K562 (cell line): ENCODE data around the gene UBR3. TPM values are rescaled to one million over a fixed set of nuclear protein-coding genes. Genes with fewer than 3 reads are reported as not detected.

Experiments used
- AFF1 ChIP-seq, 2 experiments: fragments of 450-650 bp; IDR thresholded peaks; 2 replicates each; pipeline ENCODE4 v1.6.1; 2018; ENCODE audit warnings: mild to moderate bottlenecking in 2 of 2, low read depth in 1 of 2; ENCODE audit not compliant: partially characterized antibody in 2 of 2
- BCLAF1 ChIP-seq, 2 experiments: fragments of 450-650 bp in 1 of 2; IDR thresholded peaks; 2 replicates each; pipeline ENCODE4 v1.6.1; 2011 to 2017; ENCODE audit warnings: low read depth in 2 of 2, antibody characterized with exemption in 1 of 2, borderline replicate concordance in 1 of 2, low read length in 1 of 2, mild to moderate bottlenecking in 1 of 2, mixed read lengths in 1 of 2; ENCODE audit not compliant: control insufficient read depth in 1 of 2
- BRCA1 ChIP-seq, 2 experiments: fragments of 450-650 bp in 1 of 2; sonication (generic) in 1 of 2; formaldehyde crosslinking in 1 of 2; IDR thresholded peaks; 2 replicates each; pipeline versions ENCODE4 v1.5.0 to v1.6.1; 2017 to 2020; ENCODE audit warnings: mild to moderate bottlenecking in 1 of 2, missing genetic modification reagents in 1 of 2
- CBX8 ChIP-seq: fragments of 200-600 bp; sonication (generic); IDR thresholded peaks from 2 replicates; pipeline ENCODE4 v1.6.1; 2012; ENCODE audit warnings: borderline replicate concordance, mixed run types, low read depth, mild to moderate bottlenecking, moderate library complexity, mixed read lengths, low read length, control low read depth, inconsistent platforms; ENCODE audit not compliant: poor library complexity, severe bottlenecking; ENCODE audit errors: extremely low read depth
- CSDE1 ChIP-seq, 2 experiments: fragments of 450-650 bp; IDR thresholded peaks; 2 replicates each; pipeline ENCODE4 v1.6.1; 2016; ENCODE audit warnings: mild to moderate bottlenecking in 1 of 2
- CXXC5 ChIP-seq: fragments of 250-450 bp; sonication (Bioruptor Pico); IDR thresholded peaks from 2 replicates; pipeline ENCODE4 v1.8.0; 2022; ENCODE audit warnings: inconsistent platforms, mild to moderate bottlenecking, moderate library complexity
- GABPB1 ChIP-seq: sonication (generic); formaldehyde crosslinking; IDR thresholded peaks from 2 replicates; pipeline ENCODE4 v1.8.0; 2022; ENCODE audit warnings: mild to moderate bottlenecking, missing genetic modification reagents
- GATAD2B ChIP-seq: fragments of 450-650 bp; IDR thresholded peaks from 2 replicates; pipeline ENCODE4 v1.6.1; 2017; ENCODE audit warnings: mild to moderate bottlenecking, borderline replicate concordance
- L3MBTL2 ChIP-seq: fragments of 450-650 bp; IDR thresholded peaks from 2 replicates; pipeline ENCODE4 v1.6.1; 2016; ENCODE audit warnings: mild to moderate bottlenecking, moderate library complexity
- POLR2AphosphoS2 ChIP-seq: IDR thresholded peaks from 2 replicates; pipeline ENCODE4 v1.6.1; 2012; ENCODE audit warnings: low read length, improper control_type of control experiment
- SMAD4 ChIP-seq: fragments of 250-450 bp; sonication (Bioruptor Pico); conservative IDR thresholded peaks from 2 replicates; pipeline ENCODE4 v1.8.0; 2021; ENCODE audit warnings: inconsistent platforms, mild to moderate bottlenecking, moderate library complexity
- TEAD2 ChIP-seq: fragments of 450-650 bp; IDR thresholded peaks from 2 replicates; pipeline ENCODE4 v1.6.1; 2016; ENCODE audit warnings: missing genetic modification characterization, control low read depth, missing compliant biosample characterization
- THRAP3 ChIP-seq: fragments of 450-650 bp; IDR thresholded peaks from 2 replicates; pipeline ENCODE4 v1.6.1; 2016; ENCODE audit warnings: mild to moderate bottlenecking, inconsistent platforms, borderline replicate concordance
- ZBTB9 ChIP-seq: fragments of 450-650 bp; formaldehyde crosslinking; IDR thresholded peaks from 2 replicates; pipeline ENCODE4 v1.4.0; 2020; ENCODE audit warnings: mild to moderate bottlenecking, moderate library complexity
- ZFX ChIP-seq: sonication (generic); formaldehyde crosslinking; IDR thresholded peaks from 2 replicates; pipeline ENCODE4 v1.8.0; 2022; ENCODE audit warnings: mild to moderate bottlenecking, missing genetic modification reagents, moderate library complexity
- ZNF41 ChIP-seq: fragments of 250-450 bp; sonication (Bioruptor Pico); conservative IDR thresholded peaks from 2 replicates; pipeline ENCODE4 v1.4.0; 2020; ENCODE audit warnings: mild to moderate bottlenecking
- ZNF436 ChIP-seq: fragments of 250-450, 450-650 bp; sonication (Bioruptor Pico); formaldehyde crosslinking; IDR thresholded peaks from 2 replicates; pipeline ENCODE4 v1.7.0; 2020; ENCODE audit warnings: mild to moderate bottlenecking
- ZNF507 ChIP-seq: conservative IDR thresholded peaks from 2 replicates; pipeline ENCODE4 v1.6.1; 2017; ENCODE audit warnings: missing genetic modification characterization, missing compliant biosample characterization
- polyA plus RNA-seq, 8 experiments: library from polyadenylated mRNA; depleted of rRNA in 4 of 8; stranded (reverse) in 5 of 8; unstranded in 3 of 8; fragments of >200 nt; fragmentation: Nextera tagmentation in 2 of 8; fragmentation: Illumina TruSeq in 1 of 8; extraction: Ambion mirVana in 2 of 8; extraction: Trizol in 1 of 8; gene quantifications; 2 replicates each; pipeline versions ENCODE4 v1.2.1 to v1.2.3, GENCODE V29; 2011 to 2014; ENCODE audit warnings: inconsistent platforms in 1 of 8, missing spikeins in 1 of 8
- total RNA-seq, 7 experiments: library from RNA; depleted of rRNA in 6 of 7; stranded (reverse); fragments of >200 nt in 6 of 7; fragmentation: Illumina TruSeq in 2 of 7; extraction: Trizol in 2 of 7; gene quantifications; 2 replicates each; pipeline versions ENCODE4 v1.2.1 to v1.2.3, GENCODE V29; 2011 to 2021; ENCODE audit warnings: low replicate concordance in 1 of 7

UBR3 gene
- total and polyA plus RNA-seq, 9 of the 15 experiments (the other 6 are each of a cell fraction or from before 2014, with no cell fraction given) = 14.4 to 63.5 (median 40.4) TPM

- no peak for TF ChIP-seq AFF1 (IDR thresholded peaks at IDR 0.05; ENCODE audit: low read depth in 1 of 2, partially characterized antibody in 2 of 2)
- TF ChIP-seq GABPB1 (CRISPR knock-in tag) = peak; percentile 59; the same call in 1 of the 2 replicates
- peak; percentile 72; the same call in 1 of the 2 replicates for TF ChIP-seq SMAD4 (CRISPR knock-in tag)
- TF ChIP-seq GATAD2B = peak; percentile 68; the same call in 1 of the 2 replicates
- TF ChIP-seq ZBTB9 = 0 out of 2 replicates have a peak, but pooled peaks have one; percentile 66
- TF ChIP-seq CBX8 = no peak
- peak; percentile 88 for TF ChIP-seq L3MBTL2
- TF ChIP-seq THRAP3 = no peak
- peak; percentile 82 for TF ChIP-seq ZFX (CRISPR knock-in tag)
- TF ChIP-seq ZNF436 (CRISPR knock-in tag) = no peak
- TF ChIP-seq BCLAF1 (IDR thresholded peaks at IDR 0.05; ENCODE audit: borderline replicate concordance in 1 of 2, control insufficient read depth in 1 of 2, low read depth in 2 of 2, low read length in 1 of 2) = 0 out of 4 replicates have a peak, but pooled peaks of 1 of the 2 experiments have one; percentile 32
- TF ChIP-seq POLR2AphosphoS2 = peak; percentile 89
- no peak for TF ChIP-seq BRCA1 (IDR thresholded peaks at IDR 0.05)
- no peak; the same call in 1 of the 2 replicates for TF ChIP-seq BRCA1 (CRISPR knock-in tag; IDR thresholded peaks at IDR 0.05)
- TF ChIP-seq CXXC5 (CRISPR knock-in tag) = peak; percentile 84
- no peak for TF ChIP-seq CSDE1 (IDR thresholded peaks at IDR 0.05)
- no peak for TF ChIP-seq ZNF507 (tag)
- TF ChIP-seq ZNF41 (CRISPR knock-in tag) = no peak
- no peak for TF ChIP-seq TEAD2
Measured at GRCh38 chr2:169798718-169799592, 28.3 kb upstream of the UBR3 start, which contains the start of gene SSB (continued).
